ENCODE measurements around the gene ADAM8. TPM values are rescaled to one million over a fixed set of nuclear protein-coding genes. Genes with fewer than 3 reads are reported as not detected.
A peak's percentile ranks its signal among the peaks of the same experiment; 100 is the strongest.

ADAM8 gene
- total RNA-seq, 2 donors from 2014 or later, result 0.82 to 1.5 TPM

DNA sequence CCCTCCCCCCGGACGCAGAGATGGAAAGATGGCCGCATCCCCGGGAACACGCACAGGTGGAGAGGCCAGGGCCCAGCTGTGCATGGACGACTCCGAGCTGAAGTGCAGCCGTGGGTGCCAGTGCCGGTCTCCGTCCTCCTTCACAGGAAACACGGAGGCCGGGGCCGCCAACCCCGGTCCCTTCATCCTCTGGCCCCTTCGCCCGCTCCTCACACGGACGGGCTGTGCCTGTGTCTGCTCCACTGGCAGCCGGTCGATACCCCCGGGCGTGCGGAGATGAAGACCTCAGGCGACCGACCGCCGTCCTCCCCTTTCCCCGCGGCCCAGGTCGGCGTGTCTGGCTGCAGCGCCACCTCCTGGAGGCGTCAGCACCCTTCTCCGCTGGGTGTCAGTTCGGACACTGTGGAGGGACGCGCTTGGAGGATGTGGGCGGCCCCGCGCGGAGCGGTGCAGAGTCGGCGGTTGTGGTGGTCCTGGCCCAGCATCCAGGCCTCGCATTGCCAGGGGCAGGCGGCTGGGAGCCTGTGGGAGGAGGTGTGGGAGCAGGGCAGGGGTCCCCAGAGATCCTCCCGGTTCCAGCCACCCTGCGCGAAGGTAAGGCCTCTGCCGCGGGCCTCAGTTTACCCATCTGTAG, 41.9 kb upstream of the ADAM8 start:
- H3K27ac ChIP-seq, result no peak overlapping the region
- H3K27me3 ChIP-seq, result peaks cover 0 to 3% of the 10 kb centered on the region in 2 donors
- peak overlapping the region; percentile 19 to 43 for H3K4me3 ChIP-seq
- no peaks in the 10 kb centered on the region for H3K36me3 ChIP-seq
- no peak for DNase-seq (ENCODE audit: low spot score)
- H3K4me1 ChIP-seq, result peaks cover 0 to 10% of the 10 kb centered on the region in 2 donors
- TF ChIP-seq CTCF (IDR thresholded peaks at IDR 0.05), result peak; percentile 42 to 75
- H3K9me3 ChIP-seq, result no peaks in the 10 kb centered on the region

GRCh38 chr10:133316732-133317131, 40.1 kb upstream of the ADAM8 start:
- TF ChIP-seq CTCF (IDR thresholded peaks at IDR 0.05), result no peak
- Histone ChIP-seq H3K4me3 (no peak overlapping the region), H3K27me3 (peaks cover 0 to 3% of the 10 kb centered on the region in 2 donors), H3K27ac (no peak overlapping the region), H3K36me3 (no peaks in the 10 kb centered on the region), H3K9me3 (no peaks in the 10 kb centered on the region), H3K4me1 (peaks cover 0 to 10% of the 10 kb centered on the region in 2 donors)
- no peak for DNase-seq (ENCODE audit: low spot score)

- Histone ChIP-seq H3K27ac (no peak overlapping the region), H3K9me3 (no peaks in the 10 kb centered on the region), H3K4me1 (peaks cover 0 to 10% of the 10 kb centered on the region in 2 donors), H3K36me3 (no peaks in the 10 kb centered on the region), H3K4me3 (no peak overlapping the region), H3K27me3 (peaks cover 0 to 3% of the 10 kb centered on the region in 2 donors)
- DNase-seq (ENCODE audit: low spot score), result no peak
- no peak for TF ChIP-seq CTCF (IDR thresholded peaks at IDR 0.05)
Measured at GRCh38 chr10:133316266-133316665, 39.6 kb upstream of the ADAM8 start.

GRCh38 chr10:133315847-133316246, 39.2 kb upstream of the ADAM8 start:
- TF ChIP-seq CTCF (IDR thresholded peaks at IDR 0.05), result no peak
- Histone ChIP-seq H3K27ac (no peak overlapping the region), H3K4me3 (no peak overlapping the region), H3K27me3 (peaks cover 0 to 3% of the 10 kb centered on the region in 2 donors), H3K9me3 (no peaks in the 10 kb centered on the region), H3K4me1 (peaks cover 0 to 10% of the 10 kb centered on the region in 2 donors), H3K36me3 (no peaks in the 10 kb centered on the region)
- DNase-seq (ENCODE audit: low spot score), result no peak

DNA sequence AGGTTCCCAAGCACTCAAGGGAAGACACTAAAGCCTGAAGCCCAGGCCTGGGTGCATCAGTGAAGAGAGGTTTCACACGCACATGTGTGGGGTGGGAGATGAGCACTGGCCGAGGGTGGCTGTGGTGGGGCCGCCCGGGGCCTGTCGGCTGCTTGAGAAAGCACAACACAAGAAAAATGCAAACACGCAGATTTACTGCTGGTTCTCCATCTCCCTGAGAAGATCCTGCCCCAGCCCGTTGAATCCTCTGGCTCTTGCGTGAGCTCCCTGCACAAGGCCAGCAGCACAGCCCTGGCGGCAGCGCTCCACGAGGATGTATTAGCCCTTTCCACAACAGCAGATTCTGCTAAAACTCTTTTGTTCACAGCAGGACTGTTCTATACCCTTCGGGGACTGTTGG, 38.2 kb upstream of the ADAM8 start:
- H3K36me3 ChIP-seq, result no peaks in the 10 kb centered on the region
- TF ChIP-seq CTCF (IDR thresholded peaks at IDR 0.05), result no peak
- H3K27me3 ChIP-seq, result peaks cover 0 to 3% of the 10 kb centered on the region in 2 donors
- H3K9me3 ChIP-seq, result no peaks in the 10 kb centered on the region
- DNase-seq (ENCODE audit: low spot score), result no peak
- H3K4me1 ChIP-seq, result peaks cover 0 to 10% of the 10 kb centered on the region in 2 donors
- no peak overlapping the region for H3K27ac ChIP-seq
- H3K4me3 ChIP-seq, result no peak overlapping the region

- Histone ChIP-seq H3K27ac (no peak overlapping the region), H3K27me3 (no peaks in the 10 kb centered on the region)
- TF ChIP-seq CTCF (IDR thresholded peaks at IDR 0.05), result no peak
Measured at GRCh38 chr10:133313192-133313591, 36.5 kb upstream of the ADAM8 start.

More at GRCh38 chr10:133313192-133313591, 36.5 kb upstream of the ADAM8 start:
- H3K36me3 ChIP-seq, result no peaks in the 10 kb centered on the region
- H3K4me3 ChIP-seq, result no peak overlapping the region
- peaks cover 0 to 8% of the 10 kb centered on the region in 2 donors for H3K4me1 ChIP-seq
- no peaks in the 10 kb centered on the region for H3K9me3 ChIP-seq
- DNase-seq (ENCODE audit: low spot score), result no peak
